Karpas-422 (cell line): Measurements from ENCODE around the gene LGALS3BP. TPM values are rescaled to one million over a fixed set of nuclear protein-coding genes. Genes with fewer than 3 reads are reported as not detected.

Experiments
- DNase-seq: peaks from one replicate; pipeline ENCODE4 v3.0.0-alpha.2; 2015
- H2AFZ ChIP-seq: fragments of 200-600 bp; sonication (generic); 2 replicates; pipeline ENCODE4 v1.6.1; 2014; ENCODE audit warnings: antibody characterized with exemption, low read length, mixed read lengths
- H3K27ac ChIP-seq: fragments of 200-600 bp; sonication (generic); 2 replicates; pipeline ENCODE4 v1.5.1; 2014; ENCODE audit warnings: mild to moderate bottlenecking, low read length, moderate library complexity
- H3K27me3 ChIP-seq: fragments of 200-600 bp; sonication (generic); 2 replicates; pipeline ENCODE4 v1.6.1; 2014; ENCODE audit warnings: low read length, mixed read lengths
- H3K36me3 ChIP-seq: fragments of 200-600 bp; sonication (generic); 2 replicates; pipeline ENCODE4 v1.6.1; 2014; ENCODE audit warnings: low read length, mixed read lengths; ENCODE audit not compliant: insufficient read depth
- H3K4me1 ChIP-seq: fragments of 200-600 bp; sonication (generic); 2 replicates; pipeline ENCODE4 v1.6.1; 2014; ENCODE audit warnings: mild to moderate bottlenecking, low read length, mixed read lengths
- H3K4me2 ChIP-seq: fragments of 200-600 bp; sonication (generic); 2 replicates; pipeline ENCODE4 v1.6.1; 2014; ENCODE audit warnings: low read length, low read depth, mild to moderate bottlenecking; ENCODE audit not compliant: poor library complexity, severe bottlenecking
- H3K4me3 ChIP-seq: fragments of 200-600 bp; sonication (generic); 2 replicates; pipeline ENCODE4 v1.5.1; 2014; ENCODE audit warnings: mild to moderate bottlenecking, antibody characterized with exemption, low read length, mixed read lengths
- H3K79me2 ChIP-seq: fragments of 200-600 bp; sonication (generic); 2 replicates; pipeline ENCODE4 v1.6.1; 2014; ENCODE audit warnings: mild to moderate bottlenecking, low read length, mixed read lengths
- H3K9ac ChIP-seq: fragments of 200-600 bp; sonication (generic); 2 replicates; pipeline ENCODE4 v1.6.0; 2014; ENCODE audit warnings: low read length
- H3K9me2 ChIP-seq: fragments of 200-600 bp; sonication (generic), shearing (Covaris generic); replicated peaks from 2 replicates; pipeline ENCODE4 v1.6.0; 2014; ENCODE audit warnings: mild to moderate bottlenecking, low read length, moderate library complexity; ENCODE audit not compliant: insufficient read depth
- H3K9me3 ChIP-seq: fragments of 300-700, 200-600 bp; sonication (generic); 2 replicates; pipeline ENCODE4 v1.6.1; 2014; ENCODE audit warnings: low read length, mixed read lengths
- H4K20me1 ChIP-seq: fragments of 200-600 bp; sonication (generic); 2 replicates; pipeline ENCODE4 v1.6.1; 2014; ENCODE audit warnings: mild to moderate bottlenecking, antibody characterized with exemption, low read length, low read depth; ENCODE audit not compliant: insufficient read depth
- total RNA-seq: library from RNA; depleted of rRNA; stranded (reverse); fragments of >200 nt; shearing (Covaris generic); gene quantifications from 2 replicates; pipeline ENCODE4 v1.2.3, GENCODE V29; 2014; ENCODE audit warnings: low replicate concordance

Gene LGALS3BP
- total RNA-seq, 1 experiment from 2014 or later = 23.7 TPM

- H3K9me3 ChIP-seq = peaks cover 8% of the 10 kb centered on the region
- H3K27ac ChIP-seq = no peak overlapping the region
- no peak overlapping the region for H2AFZ ChIP-seq
- no peaks in the 10 kb centered on the region for H3K36me3 ChIP-seq
- no peaks in the 10 kb centered on the region for H3K4me1 ChIP-seq
- no peaks in the 10 kb centered on the region for H3K79me2 ChIP-seq
- no peaks in the 10 kb centered on the region; the same call in 1 of the 2 replicates for H4K20me1 ChIP-seq
- no peak for DNase-seq
- H3K9ac ChIP-seq = no peak overlapping the region
- no peaks in the 10 kb centered on the region for H3K9me2 ChIP-seq
- H3K27me3 ChIP-seq = no peaks in the 10 kb centered on the region; the same call in 1 of the 2 replicates
- H3K4me2 ChIP-seq = no peak overlapping the region
- H3K4me3 ChIP-seq = no peak overlapping the region
These were observed 38.6 kb upstream of the LGALS3BP start for GRCh38 chr17:79018370-79018695.

- Histone ChIP-seq H3K9ac (no peak overlapping the region), H3K4me2 (no peak overlapping the region), H3K4me3 (no peak overlapping the region), H3K79me2 (no peaks in the 10 kb centered on the region), H2AFZ (no peak overlapping the region), H3K9me2 (no peaks in the 10 kb centered on the region), H3K36me3 (no peaks in the 10 kb centered on the region), H3K27me3 (no peaks in the 10 kb centered on the region; the same call in 1 of the 2 replicates), H4K20me1 (no peaks in the 10 kb centered on the region; the same call in 1 of the 2 replicates), H3K9me3 (peaks cover 8% of the 10 kb centered on the region), H3K4me1 (no peaks in the 10 kb centered on the region), H3K27ac (no peak overlapping the region)
- no peak for DNase-seq
These were observed 38.0 kb upstream of the LGALS3BP start for GRCh38 chr17:79017546-79018369.

DNA sequence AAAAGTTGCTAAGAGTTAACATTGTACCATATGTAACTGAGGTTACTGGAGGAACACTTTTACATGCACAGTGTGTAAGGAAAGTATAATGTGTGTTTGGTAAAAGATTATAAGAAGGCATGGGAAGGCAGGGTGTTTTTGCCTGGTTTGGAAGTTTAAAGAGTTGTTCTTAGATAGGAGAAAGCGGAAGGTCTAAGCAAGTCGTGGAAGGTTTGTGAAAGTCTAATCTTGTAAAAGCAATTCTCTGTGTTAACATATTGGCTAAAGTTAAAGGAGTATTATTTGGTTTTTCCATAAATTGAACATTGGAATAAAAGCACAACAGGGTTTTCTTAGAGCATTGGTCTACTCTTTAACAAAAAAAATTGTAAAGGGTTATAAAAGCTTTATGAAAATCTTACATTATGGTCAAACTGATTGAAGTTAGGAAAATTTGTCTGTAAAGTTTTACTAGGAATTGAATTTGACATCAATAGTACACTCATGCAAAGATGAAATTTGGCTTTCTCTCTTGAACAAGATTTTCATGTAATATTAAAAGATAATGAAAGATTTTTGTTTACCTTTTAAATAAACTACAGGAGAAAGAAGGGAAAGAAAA, 34.5 kb upstream of the LGALS3BP start:
- Histone ChIP-seq H3K4me3 (no peak overlapping the region), H4K20me1 (no peaks in the 10 kb centered on the region), H2AFZ (no peak overlapping the region), H3K27ac (no peak overlapping the region), H3K4me2 (no peak overlapping the region), H3K4me1 (peaks cover 7% of the 10 kb centered on the region), H3K9me2 (no peaks in the 10 kb centered on the region), H3K9me3 (peaks cover 8% of the 10 kb centered on the region), H3K36me3 (no peaks in the 10 kb centered on the region), H3K9ac (no peak overlapping the region), H3K27me3 (no peaks in the 10 kb centered on the region; the same call in 1 of the 2 replicates), H3K79me2 (peaks cover 2% of the 10 kb centered on the region)
- DNase-seq = no peak

DNA sequence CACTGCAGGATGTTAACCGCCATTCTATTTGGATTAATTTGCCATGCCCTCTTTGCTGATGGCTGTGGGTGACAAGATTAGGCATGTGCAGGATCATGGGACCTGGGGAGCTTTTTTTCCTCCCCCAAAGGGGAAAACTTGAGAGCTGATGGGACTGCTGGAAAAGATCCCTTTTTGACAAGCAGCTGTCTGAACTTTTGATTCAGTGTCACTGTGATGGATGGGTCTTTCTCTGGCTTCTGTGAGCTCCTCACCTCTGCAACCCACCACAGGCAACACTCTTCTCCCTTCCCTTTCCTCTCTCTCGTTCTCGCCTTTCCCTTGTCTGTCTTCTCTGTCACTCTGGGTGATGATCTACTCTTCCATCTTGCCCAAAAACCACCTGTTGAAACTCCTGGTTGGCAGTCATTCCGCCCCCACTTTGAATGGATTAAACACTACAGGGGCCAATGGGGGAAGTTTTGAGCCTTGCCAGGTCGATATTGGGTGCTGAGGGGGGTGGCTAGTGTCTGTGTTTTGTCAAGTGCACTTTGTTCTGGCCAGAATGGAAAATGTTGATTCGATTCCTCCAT, 32.9 kb upstream of the LGALS3BP start:
- Histone ChIP-seq H3K9ac (no peak overlapping the region), H4K20me1 (peaks cover 7% of the 10 kb centered on the region; the same call in 1 of the 2 replicates), H3K4me3 (no peak overlapping the region), H3K36me3 (no peaks in the 10 kb centered on the region), H3K9me2 (no peaks in the 10 kb centered on the region), H3K79me2 (peaks cover 18% of the 10 kb centered on the region), H3K27me3 (no peaks in the 10 kb centered on the region; the same call in 1 of the 2 replicates), H3K4me2 (no peak overlapping the region), H2AFZ (no peak overlapping the region), H3K27ac (no peak overlapping the region), H3K9me3 (peaks cover 8% of the 10 kb centered on the region), H3K4me1 (peaks cover 19% of the 10 kb centered on the region)
- DNase-seq = no peak

DNA sequence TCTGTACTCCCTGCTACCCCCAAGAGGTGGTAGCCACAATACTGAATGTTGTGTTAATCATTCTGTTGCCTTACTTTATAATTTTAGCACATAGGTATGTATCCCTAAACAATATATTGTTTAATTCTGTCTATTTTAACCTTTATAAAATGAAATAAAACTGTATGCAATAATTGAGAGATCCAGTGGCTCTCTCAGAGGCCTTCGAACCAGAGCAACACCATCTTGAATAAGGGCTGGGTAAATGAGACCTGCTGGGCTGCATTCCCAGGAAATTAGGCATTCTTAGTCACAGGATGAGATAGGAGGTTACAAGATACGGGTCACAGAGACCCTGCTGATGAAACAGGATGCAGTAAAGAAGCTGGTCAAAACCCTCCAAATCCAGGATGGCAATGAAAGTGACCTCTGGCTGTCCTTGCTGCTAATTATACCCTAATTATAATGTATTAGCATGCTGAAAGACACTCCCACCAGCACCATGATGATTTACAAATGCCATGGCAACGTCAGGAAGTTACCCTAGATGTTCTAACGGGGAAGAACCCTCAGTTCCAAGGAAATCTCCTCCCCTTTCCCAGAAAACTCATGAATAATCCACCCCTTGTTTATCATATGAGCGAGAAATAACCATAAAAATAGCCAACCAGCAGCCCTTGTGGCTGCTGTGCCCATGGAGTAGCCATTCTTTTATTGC, 31.9 kb upstream of the LGALS3BP start:
- Histone ChIP-seq H3K27me3 (no peaks in the 10 kb centered on the region; the same call in 1 of the 2 replicates), H3K4me1 (peaks cover 19% of the 10 kb centered on the region), H3K4me2 (no peak overlapping the region), H3K9ac (no peak overlapping the region), H3K27ac (no peak overlapping the region), H3K9me2 (no peaks in the 10 kb centered on the region), H4K20me1 (peaks cover 11% of the 10 kb centered on the region; the same call in 1 of the 2 replicates), H3K36me3 (no peaks in the 10 kb centered on the region), H3K9me3 (peaks cover 8% of the 10 kb centered on the region), H3K4me3 (no peak overlapping the region), H3K79me2 (peaks cover 28% of the 10 kb centered on the region), H2AFZ (peak overlapping the region; percentile 37; the same call in 1 of the 2 replicates)
- DNase-seq = no peak

DNA sequence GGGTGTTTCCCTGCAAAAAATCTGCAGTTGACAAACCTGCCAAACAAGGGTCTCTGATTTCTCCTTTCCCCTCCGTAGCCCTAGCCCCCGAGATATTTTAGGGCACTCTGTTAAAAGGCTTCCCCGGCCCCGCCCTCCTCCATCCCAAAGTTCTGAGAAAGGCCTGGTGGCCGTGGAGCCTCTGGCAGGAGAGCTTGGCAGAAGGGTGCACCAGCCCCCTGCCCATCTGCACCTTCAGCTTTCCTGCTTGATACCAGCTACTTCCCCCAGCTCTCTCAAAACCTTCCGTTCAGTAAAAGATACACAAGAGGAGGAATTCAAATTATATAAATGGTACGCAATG, 30.6 kb upstream of the LGALS3BP start:
- Histone ChIP-seq H3K27me3 (no peaks in the 10 kb centered on the region; the same call in 1 of the 2 replicates), H3K4me2 (peak overlapping the region; percentile 76), H3K9me2 (no peaks in the 10 kb centered on the region), H2AFZ (peak overlapping the region; percentile 98; the same call in 1 of the 2 replicates), H4K20me1 (peaks cover 12% of the 10 kb centered on the region; the same call in 1 of the 2 replicates), H3K79me2 (peaks cover 41% of the 10 kb centered on the region), H3K36me3 (no peaks in the 10 kb centered on the region), H3K27ac (no peak overlapping the region), H3K9me3 (peaks cover 8% of the 10 kb centered on the region), H3K4me1 (peaks cover 19% of the 10 kb centered on the region), H3K4me3 (peak overlapping the region; percentile 97), H3K9ac (peak overlapping the region; percentile 97)
- DNase-seq = no peak

DNA sequence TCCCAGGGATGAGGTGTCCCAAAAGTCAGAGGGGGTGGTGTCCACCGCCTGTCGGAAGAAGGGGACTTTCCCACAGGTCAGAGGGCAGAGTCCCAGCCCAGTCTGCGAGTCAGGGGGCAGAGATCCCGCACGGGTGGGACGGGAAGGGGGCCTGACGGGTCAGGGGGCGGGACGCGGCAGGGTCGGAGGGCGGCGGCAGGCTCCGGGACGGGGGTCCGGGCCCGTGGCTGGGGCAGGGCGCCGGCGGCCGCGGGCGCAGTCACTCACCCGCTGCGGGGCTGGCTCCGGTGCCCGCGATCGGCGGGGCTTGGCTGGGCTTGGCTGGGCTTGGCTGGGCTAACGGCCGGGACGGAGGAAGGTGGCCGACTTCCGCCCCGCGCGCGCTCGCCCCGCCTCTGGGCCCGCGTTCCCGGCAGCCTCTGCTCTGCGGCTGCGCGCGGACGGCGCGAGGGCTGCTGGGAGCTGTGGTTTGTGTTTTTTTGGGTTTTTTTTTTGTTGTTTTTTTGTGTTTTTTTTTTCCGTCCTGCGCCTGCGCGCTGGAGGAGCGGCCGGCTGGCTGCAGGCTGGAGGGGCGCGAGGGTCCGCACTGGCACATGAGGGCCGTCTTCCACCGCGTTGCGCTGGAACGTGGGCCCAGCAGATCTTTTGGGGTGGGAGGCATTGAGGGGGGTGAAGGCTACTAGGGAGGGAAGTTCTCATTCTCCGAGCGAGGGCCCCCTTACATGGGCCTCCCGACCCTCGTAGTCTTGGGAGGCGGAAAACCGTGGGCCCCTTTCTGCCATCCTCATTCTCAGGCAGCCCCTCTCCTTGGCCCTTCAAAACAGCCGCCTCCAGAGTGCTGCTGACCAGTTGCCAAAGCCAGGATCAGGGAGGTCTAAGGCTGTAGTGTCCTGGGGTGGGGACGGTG, 29.9 kb upstream of the LGALS3BP start, which contains the start of gene CANT1:
TSS of gene CANT1 (minus strand) at position 368 of the 907 bp plus-strand sequence. CDS start 12,142 bp downstream, outside the sequence.
- H3K4me2 ChIP-seq = peak within 1 kb of the TSS; percentile 76
- no peaks in the 10 kb centered on the region for H3K9me2 ChIP-seq
- peaks cover 19% of the 10 kb centered on the region for H3K4me1 ChIP-seq
- peak within 1 kb of the TSS; percentile 97 for H3K4me3 ChIP-seq
- H2AFZ ChIP-seq = peak within 1 kb of the TSS; percentile 98
- H3K9ac ChIP-seq = peak within 1 kb of the TSS; percentile 97
- DNase-seq = peak; percentile 96
- peaks cover 45% of the 10 kb centered on the region for H3K79me2 ChIP-seq
- peaks cover 12% of the 10 kb centered on the region; the same call in 1 of the 2 replicates for H4K20me1 ChIP-seq
- peak within 1 kb of the TSS; percentile 52 for H3K27ac ChIP-seq
- no peaks in the 10 kb centered on the region for H3K36me3 ChIP-seq
- H3K27me3 ChIP-seq = no peaks in the 10 kb centered on the region; the same call in 1 of the 2 replicates
- peaks cover 8% of the 10 kb centered on the region for H3K9me3 ChIP-seq
